K562 (cell line): ENCODE results near the gene PITX2. TPM values are rescaled to one million over a fixed set of nuclear protein-coding genes. Genes with fewer than 3 reads are reported as not detected.

Source experiments
- ATAC-seq: fragments of 200-7000 bp; cut with Tn5 transposase; 3 replicates; pipeline ENCODE4 v1.9.1; 2020; ENCODE audit warnings: moderate library complexity
- BruUV-seq: library from RNA; stranded (reverse); fragments of 400-500 nt; replicated peaks from 2 replicates; lab custom pipeline; 2021; lab: Mats Ljungman, UMichigan
- CTCF ChIA-PET: fragments of 300-600 bp; formaldehyde crosslinking; extraction: SDS; loops from one replicate; lab custom pipeline; 2021; ENCODE audit warnings: low intra/inter-chr PET ratio; lab: Yijun Ruan, JAX
- POLR2A ChIA-PET: fragments of 300-600, 350-650 bp; sonication (Branson Sonifier 250); formaldehyde crosslinking; extraction: SDS; loops from one replicate; lab custom pipeline; 2021; ENCODE audit warnings: antibody characterized with exemption, inconsistent platforms; lab: Yijun Ruan, JAX
- DNase-seq, 4 experiments: peaks; one replicate each; pipeline versions ENCODE4 v3.0.0 to v3.0.0-alpha.2; 2011 to 2018; ENCODE audit warnings: low spot score in 3 of 4, mixed read lengths in 3 of 4; ENCODE audit errors: extremely low read depth in 1 of 4
- FAIRE-seq: peaks from 2 replicates; lab custom pipeline; 2011; peaks lifted over from hg19 to GRCh38; lab: Jason Lieb, UNC
- H2AFZ ChIP-seq: 2 replicates; pipeline ENCODE4 v1.6.0; 2011; ENCODE audit warnings: low read depth, low read length, control low read depth, inconsistent platforms
- H3K27ac ChIP-seq: fragments of 200-600 bp; 3 replicates; pipeline ENCODE4 v1.8.0; 2011; ENCODE audit warnings: low read depth, mild to moderate bottlenecking, control low read depth, inconsistent platforms, low read length, moderate library complexity, mixed read lengths; ENCODE audit errors: extremely low read depth
- H3K27me3 ChIP-seq, 2 experiments: fragments of 300-600 bp in 1 of 2; 2 replicates in 1 of 2; 3 replicates in 1 of 2; pipeline versions ENCODE4 v1.6.0 to v1.8.0; 2011; ENCODE audit warnings: inconsistent platforms in 2 of 2, low read length in 2 of 2, mild to moderate bottlenecking in 1 of 2, mixed read lengths in 1 of 2, moderate library complexity in 1 of 2; ENCODE audit not compliant: control insufficient read depth in 2 of 2, insufficient read depth in 2 of 2
- H3K36me3 ChIP-seq: fragments of 300-600 bp; 3 replicates; pipeline ENCODE4 v1.8.0; 2011; ENCODE audit warnings: mild to moderate bottlenecking, low read length, inconsistent platforms; ENCODE audit not compliant: control insufficient read depth, insufficient read depth
- H3K4me1 ChIP-seq, 2 experiments: fragments of 200-600 bp in 1 of 2; replicated peaks in 1 of 2; 2 replicates in 1 of 2; 3 replicates in 1 of 2; pipeline versions ENCODE4 v1.5.1 to v1.8.0; 2011; ENCODE audit warnings: inconsistent platforms in 2 of 2, low read length in 2 of 2, mild to moderate bottlenecking in 1 of 2, mixed read lengths in 1 of 2, moderate library complexity in 1 of 2; ENCODE audit not compliant: control insufficient read depth in 2 of 2, insufficient read depth in 2 of 2
- H3K4me2 ChIP-seq: 2 replicates; pipeline ENCODE4 v1.6.1; 2011; ENCODE audit warnings: low read length, control low read depth, inconsistent platforms, mixed read lengths; ENCODE audit not compliant: insufficient read depth
- H3K4me3 ChIP-seq: fragments of 200-600 bp; sonication (generic), shearing (Covaris generic); 2 replicates; pipeline ENCODE4 v1.5.1; 2016; ENCODE audit warnings: control low read depth, inconsistent platforms
- H3K79me2 ChIP-seq: fragments of 200-600 bp; 3 replicates; pipeline ENCODE4 v1.8.0; 2011; ENCODE audit warnings: low read length, inconsistent platforms; ENCODE audit not compliant: control insufficient read depth, insufficient read depth
- H3K9ac ChIP-seq, 2 experiments: 2 replicates each; pipeline versions ENCODE4 v1.6.0 to v1.6.1; 2011; ENCODE audit warnings: low read depth in 2 of 2, low read length in 2 of 2, control low read depth in 1 of 2, inconsistent platforms in 1 of 2, mild to moderate bottlenecking in 1 of 2, mixed read lengths in 1 of 2; ENCODE audit not compliant: insufficient read depth in 1 of 2
- H3K9me1 ChIP-seq: one replicate; pipeline ENCODE4 v1.6.0; 2011; ENCODE audit warnings: inconsistent platforms, mild to moderate bottlenecking, low read length, moderate library complexity; ENCODE audit not compliant: control insufficient read depth, insufficient read depth
- H3K9me3 ChIP-seq: replicated peaks from 2 replicates; pipeline ENCODE4 v1.5.1; 2011; ENCODE audit warnings: low read depth, low read length, inconsistent platforms; ENCODE audit not compliant: control insufficient read depth, insufficient read depth
- H4K20me1 ChIP-seq: replicated peaks from 2 replicates; pipeline ENCODE4 v1.6.1; 2011; ENCODE audit warnings: low read length, inconsistent platforms, mixed read lengths; ENCODE audit not compliant: control insufficient read depth, insufficient read depth
- EZH2 ChIP-seq: IDR thresholded peaks from 2 replicates; pipeline ENCODE4 v1.6.1; 2012; ENCODE audit warnings: low read depth, mild to moderate bottlenecking, inconsistent platforms, low read length, borderline replicate concordance
- HES1 ChIP-seq: fragments of 450-650 bp; IDR thresholded peaks from 2 replicates; pipeline ENCODE4 v1.6.1; 2016; ENCODE audit warnings: low read depth, mild to moderate bottlenecking, moderate library complexity
- WGBS: fragments of 100-300 bp; shearing (Covaris generic); methylation state at CpG from one replicate; pipeline ENCODE4 v1.1.6; 2016; ENCODE audit warnings: low coverage, mixed read lengths; ENCODE audit not compliant: insufficient coverage; ENCODE audit errors: missing lambda C conversion rate; 5-methylcytosine and 5-hydroxymethylcytosine counted together
- in situ Hi-C: fragments of 300-500 bp; cut with MboI; formaldehyde crosslinking; loops from 4 replicates; pipeline ENCODE4 v1.15.0; 2018; ENCODE audit warnings: inconsistent platforms, mixed read lengths
- intact Hi-C: fragments of 100-400 bp; cut with micrococcal nuclease; formaldehyde crosslinking; loops from 2 replicates; pipeline ENCODE4 v1.14.2; 2022
- polyA plus RNA-seq, 8 experiments: library from polyadenylated mRNA; depleted of rRNA in 4 of 8; stranded (reverse) in 5 of 8; unstranded in 3 of 8; fragments of >200 nt; fragmentation: Nextera tagmentation in 2 of 8; fragmentation: Illumina TruSeq in 1 of 8; extraction: Ambion mirVana in 2 of 8; extraction: Trizol in 1 of 8; gene quantifications; 2 replicates each; pipeline versions ENCODE4 v1.2.1 to v1.2.3, GENCODE V29; 2011 to 2014; ENCODE audit warnings: inconsistent platforms in 1 of 8, missing spikeins in 1 of 8
- total RNA-seq, 7 experiments: library from RNA; depleted of rRNA in 6 of 7; stranded (reverse); fragments of >200 nt in 6 of 7; fragmentation: Illumina TruSeq in 2 of 7; extraction: Trizol in 2 of 7; gene quantifications; 2 replicates each; pipeline versions ENCODE4 v1.2.1 to v1.2.3, GENCODE V29; 2011 to 2021; ENCODE audit warnings: low replicate concordance in 1 of 7

The PITX2 gene
- total and polyA plus RNA-seq, 9 of the 15 experiments (the other 6 are each of a cell fraction or from before 2014, with no cell fraction given), result 0.08 TPM; not detected in 8

- Histone ChIP-seq H3K9me1 (no peaks in the 10 kb centered on the region), H3K4me2 (no peak overlapping the region), H3K27ac (no peak overlapping the region), H4K20me1 (no peaks in the 10 kb centered on the region), H3K9me3 (no peaks in the 10 kb centered on the region), H3K4me1 (peaks cover 0 to 8% of the 10 kb centered on the region in 2 experiments; a peak in 1 of 5 replicates), H2AFZ (no peak overlapping the region), H3K9ac (no peak overlapping the region; a peak in 1 of 4 replicates), H3K36me3 (no peaks in the 10 kb centered on the region), H3K27me3 (peaks cover 44 to 73% of the 10 kb centered on the region in 2 experiments), H3K4me3 (no peak overlapping the region), H3K79me2 (no peaks in the 10 kb centered on the region)
- BruUV-seq, result no TSS peak
- WGBS, result 4% methylated on average over 29 of the region's 38 CpGs
- ATAC-seq (no peak; the same call in 2 of the 3 replicates), FAIRE-seq (no peak), DNase-seq (no peak)
- peak; percentile 9; the same call in 1 of the 2 replicates for TF ChIP-seq EZH2
- no peak for TF ChIP-seq HES1
- ChIA-PET POLR2A (no interaction called here), CTCF (no interaction called here)
- in situ Hi-C loops, result no loop called here
- intact Hi-C loops, result no loop called here
Observed at GRCh38 chr4:110617646-110618580, 5.0 kb downstream of the PITX2 start.
